Upper lobe of left lung (tissue), 6 donors: ENCODE measurements around the gene CDH12. TPM values are rescaled to one million over a fixed set of nuclear protein-coding genes. Genes with fewer than 3 reads are reported as not detected.

Experiments
- ATAC-seq, 2 donors: fragments of 200-7000 bp; cut with Tn5 transposase; one replicate each; pipeline ENCODE4 v1.9.1; 2022; ENCODE audit warnings: mild to moderate bottlenecking in 2 of 2, moderate library complexity in 2 of 2; ENCODE audit not compliant: low FRiP score in 2 of 2
- DNase-seq, 2 donors: peaks; one replicate each; pipeline ENCODE4 v3.0.0-alpha.2; 2019 to 2020
- H3K27ac ChIP-seq, 4 donors: fragments of 200-600 bp; sonication (generic); one replicate each; pipeline ENCODE4 v1.5.1; 2016 to 2019
- H3K27me3 ChIP-seq, 4 donors: fragments of 200-600 bp; sonication (generic); one replicate each; pipeline ENCODE4 v1.5.1; 2017 to 2019
- H3K36me3 ChIP-seq, 4 donors: fragments of 200-600 bp; sonication (generic); one replicate each; pipeline ENCODE4 v1.5.1; 2016 to 2019
- H3K4me1 ChIP-seq, 4 donors: fragments of 200-600 bp; sonication (generic); one replicate each; pipeline ENCODE4 v1.5.1; 2018 to 2019
- H3K4me3 ChIP-seq, 4 donors: fragments of 200-600 bp; sonication (generic); one replicate each; pipeline ENCODE4 v1.5.1; 2017 to 2019; ENCODE audit warnings: mild to moderate bottlenecking in 2 of 4, moderate library complexity in 1 of 4
- H3K9me3 ChIP-seq, 4 donors: fragments of 200-600 bp; sonication (generic); one replicate each; pipeline ENCODE4 v1.5.1; 2018 to 2019
- EP300 ChIP-seq, 4 donors: sonication (generic); formaldehyde crosslinking; IDR thresholded peaks; one replicate each; pipeline ENCODE4 v1.5.1; 2017; ENCODE audit warnings: antibody characterized with exemption in 4 of 4, control low read depth in 2 of 4
- POLR2A ChIP-seq, 4 donors: fragments of 450-650 bp; IDR thresholded peaks; one replicate each; pipeline ENCODE4 v1.5.1; 2016 to 2017; ENCODE audit warnings: antibody characterized with exemption in 4 of 4, mild to moderate bottlenecking in 2 of 4
- POLR2AphosphoS5 ChIP-seq, 2 donors: sonication (generic); formaldehyde crosslinking; IDR thresholded peaks; one replicate each; pipeline ENCODE4 v1.5.1; 2017; ENCODE audit warnings: antibody characterized with exemption in 2 of 2
- WGBS, 2 donors: methylation state at CpG; one replicate each; pipeline ENCODE4 v1.1.5; 2017 to 2018; 5-methylcytosine and 5-hydroxymethylcytosine counted together
- total RNA-seq, 6 donors: library from RNA; depleted of rRNA in 4 of 6; stranded (reverse); fragments of >200 nt in 4 of 6; gene quantifications; one replicate each; pipeline versions ENCODE4 v1.1.0 to v1.2.1, GENCODE V29; 2016 to 2021
- TF ChIP-seq, protein P1 (sequence below), 6 experiments: fragments of 450-650 bp in 4 of 6; fragments of 200-600 bp in 2 of 6; sonication (generic) in 2 of 6; IDR thresholded peaks; one replicate each; pipeline ENCODE4 v1.5.1; 2016 to 2019; ENCODE audit warnings: antibody characterized with exemption in 6 of 6
- donor health status: DM: no; HTN: no; CAD: no; lungs with moderate emphysema.
- donor health status: DM: no; HTN: yes; CAD: no; lungs with severe emphysema.

CDH12 gene
- total RNA-seq, 6 donors from 2014 or later = 0.10 to 0.49 TPM; not detected in 4

GRCh38 chr5:22076586-22076985, 776.6 kb downstream of the CDH12 start:
- TF ChIP-seq POLR2A (IDR thresholded peaks at IDR 0.05) = no peak
- no peak for TF ChIP-seq POLR2AphosphoS5 (IDR thresholded peaks at IDR 0.05)
- TF ChIP-seq, protein P1, sequence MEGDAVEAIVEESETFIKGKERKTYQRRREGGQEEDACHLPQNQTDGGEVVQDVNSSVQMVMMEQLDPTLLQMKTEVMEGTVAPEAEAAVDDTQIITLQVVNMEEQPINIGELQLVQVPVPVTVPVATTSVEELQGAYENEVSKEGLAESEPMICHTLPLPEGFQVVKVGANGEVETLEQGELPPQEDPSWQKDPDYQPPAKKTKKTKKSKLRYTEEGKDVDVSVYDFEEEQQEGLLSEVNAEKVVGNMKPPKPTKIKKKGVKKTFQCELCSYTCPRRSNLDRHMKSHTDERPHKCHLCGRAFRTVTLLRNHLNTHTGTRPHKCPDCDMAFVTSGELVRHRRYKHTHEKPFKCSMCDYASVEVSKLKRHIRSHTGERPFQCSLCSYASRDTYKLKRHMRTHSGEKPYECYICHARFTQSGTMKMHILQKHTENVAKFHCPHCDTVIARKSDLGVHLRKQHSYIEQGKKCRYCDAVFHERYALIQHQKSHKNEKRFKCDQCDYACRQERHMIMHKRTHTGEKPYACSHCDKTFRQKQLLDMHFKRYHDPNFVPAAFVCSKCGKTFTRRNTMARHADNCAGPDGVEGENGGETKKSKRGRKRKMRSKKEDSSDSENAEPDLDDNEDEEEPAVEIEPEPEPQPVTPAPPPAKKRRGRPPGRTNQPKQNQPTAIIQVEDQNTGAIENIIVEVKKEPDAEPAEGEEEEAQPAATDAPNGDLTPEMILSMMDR (IDR thresholded peaks at IDR 0.05) = no peak
- no peak for TF ChIP-seq EP300 (IDR thresholded peaks at IDR 0.05)
- WGBS, 2 donors = 72 to 87% methylated on average over 3 of the region's 3 CpGs
- DNase-seq (no peak), ATAC-seq (no peak)
- H3K9me3 ChIP-seq = no peaks in the 10 kb centered on the region
- H3K27me3 ChIP-seq = no peaks in the 10 kb centered on the region
- H3K36me3 ChIP-seq = no peaks in the 10 kb centered on the region
- no peaks in the 10 kb centered on the region for H3K4me1 ChIP-seq
- no peak overlapping the region for H3K27ac ChIP-seq
- no peak overlapping the region for H3K4me3 ChIP-seq

GRCh38 chr5:22070186-22070728, 782.9 kb downstream of the CDH12 start:
- TF ChIP-seq EP300 (IDR thresholded peaks at IDR 0.05) = no peak
- TF ChIP-seq POLR2A (IDR thresholded peaks at IDR 0.05) = no peak
- no peak for TF ChIP-seq POLR2AphosphoS5 (IDR thresholded peaks at IDR 0.05)
- H3K9me3 ChIP-seq = no peaks in the 10 kb centered on the region
- 70 to 73% methylated on average over 3 of the region's 3 CpGs for WGBS, 2 donors
- no peaks in the 10 kb centered on the region for H3K36me3 ChIP-seq
- H3K4me1 ChIP-seq = no peaks in the 10 kb centered on the region
- H3K27me3 ChIP-seq = no peaks in the 10 kb centered on the region
- ATAC-seq (no peak), DNase-seq (no peak)
- H3K4me3 ChIP-seq = no peak overlapping the region
- no peak overlapping the region for H3K27ac ChIP-seq

GRCh38 chr5:22063717-22064116, 789.4 kb downstream of the CDH12 start:
- Histone ChIP-seq H3K27ac (no peak overlapping the region), H3K27me3 (no peaks in the 10 kb centered on the region), H3K4me1 (no peaks in the 10 kb centered on the region), H3K9me3 (no peaks in the 10 kb centered on the region), H3K36me3 (no peaks in the 10 kb centered on the region), H3K4me3 (no peak overlapping the region)
- no peak for TF ChIP-seq EP300 (IDR thresholded peaks at IDR 0.05)
- TF ChIP-seq POLR2A (IDR thresholded peaks at IDR 0.05) = no peak
- no peak for TF ChIP-seq POLR2AphosphoS5 (IDR thresholded peaks at IDR 0.05)
- TF ChIP-seq, protein P1 (IDR thresholded peaks at IDR 0.05) = no peak
- 87 to 92% methylated on average over 4 of the region's 4 CpGs for WGBS, 2 donors
- ATAC-seq = no peak
- DNase-seq = no peak

DNA sequence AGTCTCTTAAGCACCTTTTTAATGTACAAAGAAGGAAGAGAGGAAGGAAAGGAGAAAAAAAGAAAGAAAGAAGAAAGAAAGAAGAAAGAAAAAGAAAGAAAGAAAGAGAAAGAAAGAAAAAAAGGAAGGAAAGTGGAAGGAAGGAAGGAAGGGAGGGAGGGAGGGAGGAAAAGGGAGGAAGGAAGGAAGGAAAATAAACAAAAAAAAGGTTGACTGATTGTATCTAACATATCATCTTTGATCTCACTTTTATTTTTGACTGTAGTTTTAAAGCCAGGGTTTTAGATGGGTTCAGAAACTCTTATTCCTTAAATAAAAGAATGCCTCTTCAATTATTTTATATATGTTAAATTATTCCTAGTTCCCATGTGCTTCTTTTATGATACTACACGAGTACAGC, 794.5 kb downstream of the CDH12 start:
- Histone ChIP-seq H3K27ac (no peak overlapping the region), H3K4me1 (no peaks in the 10 kb centered on the region), H3K4me3 (no peak overlapping the region), H3K36me3 (no peaks in the 10 kb centered on the region), H3K9me3 (no peaks in the 10 kb centered on the region), H3K27me3 (no peaks in the 10 kb centered on the region)
- DNase-seq (no peak), ATAC-seq (no peak)
- TF ChIP-seq, protein P1 (IDR thresholded peaks at IDR 0.05) = no peak
- TF ChIP-seq POLR2AphosphoS5 (IDR thresholded peaks at IDR 0.05) = no peak
- no peak for TF ChIP-seq EP300 (IDR thresholded peaks at IDR 0.05)
- TF ChIP-seq POLR2A (IDR thresholded peaks at IDR 0.05) = no peak
- WGBS, 2 donors = 46 to 52% methylated on average over 1 of the region's 1 CpG

DNA sequence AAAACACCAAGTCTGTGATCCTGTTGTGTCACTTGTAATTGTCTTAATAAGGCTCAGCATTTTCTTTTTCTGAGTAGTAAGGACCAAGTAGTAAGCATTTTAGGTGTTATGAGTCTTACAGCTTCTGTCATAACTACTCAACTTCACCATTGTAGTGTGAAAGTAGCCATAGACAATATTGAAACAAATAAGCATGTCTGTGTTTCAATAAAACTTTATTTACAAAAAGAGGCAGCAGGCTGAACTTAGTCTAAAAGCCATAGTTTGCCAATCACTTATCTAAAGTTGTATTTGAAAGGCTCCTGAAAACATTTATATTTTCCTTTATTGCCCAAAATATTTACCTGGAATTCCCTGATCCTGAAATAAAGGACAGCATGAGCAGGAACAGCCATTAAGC, 796.1 kb downstream of the CDH12 start:
- Histone ChIP-seq H3K27ac (no peak overlapping the region), H3K27me3 (no peaks in the 10 kb centered on the region), H3K9me3 (no peaks in the 10 kb centered on the region), H3K4me1 (no peaks in the 10 kb centered on the region), H3K36me3 (no peaks in the 10 kb centered on the region), H3K4me3 (no peak overlapping the region)
- no peak for TF ChIP-seq EP300 (IDR thresholded peaks at IDR 0.05)
- TF ChIP-seq POLR2AphosphoS5 (IDR thresholded peaks at IDR 0.05) = no peak
- TF ChIP-seq, protein P1 (IDR thresholded peaks at IDR 0.05) = no peak
- no peak for TF ChIP-seq POLR2A (IDR thresholded peaks at IDR 0.05)
- DNase-seq (no peak), ATAC-seq (no peak)
